Muscle layer of colon (tissue), 2 donors: Measurements from ENCODE around the gene HOTAIR.

Experiments used
- H3K27ac ChIP-seq: one replicate; pipeline ENCODE4 v1.7.0; 2013; ENCODE audit warnings: low read depth, mild to moderate bottlenecking, low read length, moderate library complexity
- H3K27me3 ChIP-seq, 2 donors: one replicate each; pipeline ENCODE4 v1.7.0; 2013; ENCODE audit warnings: low read length in 2 of 2, mild to moderate bottlenecking in 2 of 2; ENCODE audit not compliant: insufficient read depth in 2 of 2, control insufficient read depth in 1 of 2
- H3K36me3 ChIP-seq: one replicate; pipeline ENCODE4 v1.7.0; 2013; ENCODE audit warnings: mild to moderate bottlenecking, low read length; ENCODE audit not compliant: insufficient read depth
- H3K4me1 ChIP-seq: one replicate; pipeline ENCODE4 v1.7.0; 2013; ENCODE audit warnings: mild to moderate bottlenecking, low read length; ENCODE audit not compliant: insufficient read depth
- H3K4me3 ChIP-seq, 2 donors: one replicate each; pipeline ENCODE4 v1.7.0; 2013; ENCODE audit warnings: low read length in 2 of 2, low read depth in 1 of 2, mild to moderate bottlenecking in 1 of 2, moderate library complexity in 1 of 2
- H3K9ac ChIP-seq: one replicate; pipeline ENCODE4 v1.7.0; 2013; ENCODE audit warnings: low read length
- H3K9me3 ChIP-seq: one replicate; pipeline ENCODE4 v1.7.0; 2013; ENCODE audit warnings: mild to moderate bottlenecking, low read length
- donor health status: abdominal sarcoma.
- donor health status: Adenocarcinoma of cecum.

The HOTAIR gene

GRCh38 chr12:53928054-53928835 is 46.5 kb downstream of the HOTAIR start:
- Histone ChIP-seq H3K4me3 (no peak overlapping the region), H3K27me3 (peaks cover 80 to 88% of the 10 kb centered on the region in 2 donors), H3K36me3 (no peaks in the 10 kb centered on the region), H3K4me1 (no peaks in the 10 kb centered on the region), H3K9ac (no peak overlapping the region), H3K9me3 (no peaks in the 10 kb centered on the region), H3K27ac (no peak overlapping the region)

- peaks cover 78 to 80% of the 10 kb centered on the region in 2 donors for H3K27me3 ChIP-seq
- H3K9me3 ChIP-seq = no peaks in the 10 kb centered on the region
- H3K4me3 ChIP-seq = no peak overlapping the region
- no peaks in the 10 kb centered on the region for H3K36me3 ChIP-seq
- no peaks in the 10 kb centered on the region for H3K4me1 ChIP-seq
- no peak overlapping the region for H3K27ac ChIP-seq
- H3K9ac ChIP-seq = no peak overlapping the region
Observed at GRCh38 chr12:53927220-53928029, 47.3 kb downstream of the HOTAIR start.

- peaks cover 57 to 61% of the 10 kb centered on the region in 2 donors for H3K27me3 ChIP-seq
- no peaks in the 10 kb centered on the region for H3K4me1 ChIP-seq
- no peaks in the 10 kb centered on the region for H3K36me3 ChIP-seq
- H3K4me3 ChIP-seq = no peak overlapping the region
- H3K9ac ChIP-seq = no peak overlapping the region
- no peaks in the 10 kb centered on the region for H3K9me3 ChIP-seq
- no peak overlapping the region for H3K27ac ChIP-seq
Observed at GRCh38 chr12:53924521-53925405, 50.0 kb downstream of the HOTAIR start.

- H3K27me3 ChIP-seq = peaks cover 16 to 26% of the 10 kb centered on the region in 2 donors
- H3K27ac ChIP-seq = no peak overlapping the region
- no peak overlapping the region for H3K4me3 ChIP-seq
- H3K9ac ChIP-seq = no peak overlapping the region
- no peaks in the 10 kb centered on the region for H3K36me3 ChIP-seq
- H3K4me1 ChIP-seq = no peaks in the 10 kb centered on the region
- H3K9me3 ChIP-seq = no peaks in the 10 kb centered on the region
Observed at GRCh38 chr12:53916788-53917655, 57.7 kb downstream of the HOTAIR start.
